Fibroblast of skin of left quadriceps (primary cell): ENCODE data around the gene PACSIN2.
A peak's percentile ranks its signal among the peaks of the same experiment; 100 is the strongest.
"Not testable (repeated sequence)": the region's sequence is repeated elsewhere in the genome, so short reads cannot be mapped to it uniquely, and the experiment has no call there.

ENCODE experiments used
- DNase-seq, 2 experiments: peaks; one replicate each; pipeline ENCODE4 v3.0.0-alpha.2; 2013; ENCODE audit warnings: low read depth in 2 of 2

PACSIN2 gene

DNA sequence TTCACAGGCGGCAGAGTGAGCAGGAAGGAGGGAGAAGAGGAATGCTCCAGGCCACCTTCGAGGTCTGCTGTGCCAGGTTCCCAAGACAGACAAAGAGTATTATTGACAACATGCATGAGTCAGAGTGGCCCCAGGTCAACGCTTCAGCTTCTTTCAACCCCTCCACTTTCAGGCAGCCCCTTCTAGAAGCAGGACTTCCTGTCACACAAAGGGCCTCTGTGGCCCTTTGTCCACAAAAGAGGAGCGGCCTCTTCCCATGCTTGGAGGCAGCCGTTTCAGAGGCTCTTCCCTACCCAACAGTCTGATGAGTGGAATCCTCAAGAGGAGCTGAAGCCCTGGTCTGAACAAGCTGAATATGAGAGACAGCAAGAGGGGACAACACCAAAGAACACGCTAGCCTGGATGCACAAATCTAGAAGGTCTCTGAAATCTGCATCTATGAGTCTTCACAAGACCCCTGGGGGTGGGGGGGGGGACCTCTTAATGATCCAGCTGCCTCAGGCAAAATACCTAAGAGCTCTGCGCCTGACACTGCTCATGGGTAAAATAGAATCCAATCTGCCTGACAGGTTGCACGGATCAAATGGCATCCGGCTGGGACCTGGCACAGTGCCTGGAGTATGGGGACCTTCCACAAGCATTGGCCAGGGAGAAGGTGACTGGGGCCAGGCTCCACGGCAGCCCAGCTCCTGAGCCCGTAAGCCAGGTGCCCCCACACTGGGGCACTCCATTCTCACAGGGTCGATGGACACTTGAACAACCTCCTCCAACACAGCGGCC lies 67.5 kb downstream of the PACSIN2 start:
- no peak for DNase-seq

- DNase-seq, result no peak
These were observed 68.3 kb downstream of the PACSIN2 start for GRCh38 chr22:42946546-42947198.

GRCh38 chr22:42945736-42946135 lies 69.2 kb downstream of the PACSIN2 start:
- no peak for DNase-seq

GRCh38 chr22:42945027-42945426 lies 69.9 kb downstream of the PACSIN2 start:
- DNase-seq, result no peak

- no peak for DNase-seq
These were observed 70.5 kb downstream of the PACSIN2 start for GRCh38 chr22:42944409-42944808.

GRCh38 chr22:42943981-42944380 lies 71.0 kb downstream of the PACSIN2 start:
- no peak for DNase-seq

DNA sequence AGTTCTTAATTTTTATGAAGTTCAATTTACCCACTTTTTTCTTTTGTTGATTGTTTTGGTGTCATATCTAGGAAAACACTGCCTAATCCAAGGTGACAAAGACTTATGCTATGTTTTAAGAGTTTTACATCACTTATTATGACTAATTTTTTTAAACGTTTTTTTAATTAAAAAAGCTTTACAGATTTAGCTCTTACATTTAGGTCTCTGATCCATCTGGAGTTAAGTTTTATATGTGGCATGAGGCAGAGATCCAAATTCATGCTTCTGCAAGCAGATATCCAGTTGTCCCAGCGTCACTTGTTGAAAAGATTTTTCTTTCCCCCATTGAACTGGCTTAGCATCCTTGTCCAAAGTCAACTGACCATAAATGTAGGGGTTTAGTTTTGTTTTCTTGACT lies 72.6 kb downstream of the PACSIN2 start:
- no peak for DNase-seq

GRCh38 chr22:42939941-42940653 lies 74.9 kb downstream of the PACSIN2 start:
- peak; percentile 64 to 67 for DNase-seq

DNA sequence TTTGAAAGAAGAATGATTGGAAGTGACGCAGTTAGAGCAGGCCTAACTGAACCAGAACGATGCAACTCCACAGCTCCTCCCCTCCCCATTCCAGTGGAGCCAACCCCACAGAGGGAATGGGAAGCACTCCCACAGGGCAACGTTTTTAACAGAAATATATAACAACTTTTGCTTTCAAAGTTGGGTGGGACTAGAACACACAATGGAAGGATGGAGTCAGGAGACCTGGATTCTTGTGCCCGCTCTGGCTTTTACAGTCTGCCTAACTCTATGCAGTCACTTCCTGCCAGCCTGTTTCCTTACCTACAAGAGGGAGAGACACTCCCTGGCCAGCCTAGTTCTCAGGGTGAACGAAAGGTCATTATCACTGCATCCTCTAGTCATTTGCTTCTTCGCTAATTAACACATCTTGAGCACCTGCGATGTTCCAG lies 75.5 kb downstream of the PACSIN2 start:
- DNase-seq, result no peak

DNA sequence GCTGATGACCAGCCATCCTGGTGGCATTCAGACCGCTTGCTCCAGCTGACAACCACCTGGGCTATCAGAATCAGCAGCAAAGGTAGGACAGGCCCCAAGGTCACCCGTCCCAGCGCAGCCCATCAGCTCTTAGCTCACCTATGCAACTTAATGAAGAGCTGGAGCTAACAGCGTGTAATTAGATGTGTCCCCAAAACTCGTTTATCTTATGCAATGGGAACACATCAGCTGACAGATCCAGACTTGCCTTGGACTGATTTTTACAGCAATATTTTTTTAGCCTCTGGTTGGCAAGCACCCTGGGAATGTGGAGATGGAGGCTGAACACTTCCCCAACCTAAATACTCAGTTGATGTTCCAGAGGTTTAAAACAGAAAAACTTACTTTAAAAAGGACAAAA lies 76.0 kb downstream of the PACSIN2 start:
- DNase-seq, result no peak

DNA sequence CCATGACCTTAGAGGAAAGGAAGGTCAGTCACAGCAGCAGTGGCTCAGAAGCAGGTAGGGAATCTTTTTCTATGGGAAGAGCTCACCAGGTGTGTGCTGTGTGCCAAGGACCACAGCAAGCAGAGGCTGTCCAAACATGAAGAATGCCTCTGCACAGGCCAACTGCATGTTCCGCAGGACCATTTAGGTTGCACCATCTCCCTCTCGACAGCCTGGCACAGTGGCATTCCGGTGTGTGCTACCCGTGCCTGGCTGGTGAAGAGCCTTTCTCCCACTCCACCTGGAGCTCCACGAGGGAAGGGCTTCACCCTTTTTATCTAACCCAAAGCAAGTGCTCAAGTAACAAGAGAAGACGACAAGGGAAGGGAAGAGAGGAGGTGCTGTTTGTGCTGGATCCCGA lies 76.5 kb downstream of the PACSIN2 start:
- DNase-seq, result no peak

- DNase-seq, result peak in 1 of 2 experiments; percentile 33
These were observed 77.6 kb downstream of the PACSIN2 start for GRCh38 chr22:42937164-42937843.

DNA sequence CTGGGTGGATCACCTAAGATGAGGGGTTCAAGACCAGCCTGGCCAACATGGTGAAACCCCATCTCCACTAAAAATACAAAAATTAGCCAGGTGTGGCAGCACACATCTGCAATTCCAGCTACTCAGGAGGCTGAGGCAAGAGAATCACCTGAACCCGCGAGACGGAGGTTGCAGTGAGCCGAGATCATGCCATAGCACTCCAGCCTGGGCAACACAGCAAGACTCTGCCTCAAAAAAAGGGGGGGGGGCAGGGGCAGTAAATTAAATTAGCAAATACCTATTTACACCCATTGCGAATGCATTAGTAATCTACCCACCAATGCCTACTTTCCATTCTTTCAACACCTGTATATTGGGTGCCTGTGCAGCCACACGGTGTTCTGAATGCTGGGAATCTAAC lies 78.3 kb downstream of the PACSIN2 start:
- not testable (repeated sequence) for DNase-seq

DNA sequence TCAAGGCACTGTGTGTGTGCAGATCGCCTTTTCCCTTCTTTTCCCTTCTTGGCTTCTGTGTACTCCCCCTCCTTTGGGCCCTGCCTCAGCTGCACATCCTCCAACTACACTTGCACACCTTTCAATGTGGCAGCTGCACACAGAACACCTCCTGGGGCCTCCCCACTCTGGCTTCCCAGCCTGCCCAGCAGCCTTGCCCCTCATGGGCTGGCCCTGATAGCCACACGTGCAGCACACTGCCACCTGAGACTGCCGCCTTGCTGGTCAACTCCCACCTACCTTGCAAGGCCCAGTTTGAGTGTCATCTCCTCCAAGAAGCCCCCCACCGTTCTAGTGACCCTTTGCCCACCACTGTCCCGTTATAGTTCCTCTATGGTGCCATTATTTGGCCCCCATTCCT lies 80.6 kb downstream of the PACSIN2 start:
- no peak for DNase-seq

DNA sequence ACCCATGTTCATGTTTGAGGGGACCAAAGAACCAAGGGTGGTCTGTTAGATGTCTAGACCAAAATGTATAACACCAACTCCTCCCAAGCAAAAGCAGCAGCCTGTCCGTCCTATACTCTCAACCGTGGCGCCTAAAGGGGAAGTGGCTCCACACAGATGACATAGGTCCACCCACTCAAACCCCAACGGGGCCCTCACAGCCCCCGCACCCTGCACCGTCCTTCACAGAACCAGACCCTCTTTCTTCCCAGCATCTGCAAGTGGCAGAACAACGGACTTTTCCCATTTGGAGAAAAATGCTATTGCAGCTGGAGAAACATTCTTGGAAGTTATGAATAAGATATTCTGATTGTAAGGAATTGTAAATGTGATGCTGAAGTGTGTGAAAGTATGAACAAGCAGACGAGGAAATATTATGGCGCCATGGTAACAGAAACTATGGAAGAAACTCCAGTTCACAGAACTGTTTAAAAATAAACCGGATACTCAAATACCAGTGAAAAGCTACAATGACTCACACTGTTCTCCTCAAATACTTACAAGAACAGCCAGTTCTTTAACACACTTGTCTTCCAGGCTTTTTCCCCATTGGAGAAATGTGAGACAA lies 81.4 kb downstream of the PACSIN2 start:
- DNase-seq, result peak; percentile 79 to 85

- no peak for DNase-seq
These were observed 82.0 kb downstream of the PACSIN2 start for GRCh38 chr22:42932857-42933484.

- no peak for DNase-seq
These were observed 82.8 kb downstream of the PACSIN2 start for GRCh38 chr22:42932197-42932519.

DNA sequence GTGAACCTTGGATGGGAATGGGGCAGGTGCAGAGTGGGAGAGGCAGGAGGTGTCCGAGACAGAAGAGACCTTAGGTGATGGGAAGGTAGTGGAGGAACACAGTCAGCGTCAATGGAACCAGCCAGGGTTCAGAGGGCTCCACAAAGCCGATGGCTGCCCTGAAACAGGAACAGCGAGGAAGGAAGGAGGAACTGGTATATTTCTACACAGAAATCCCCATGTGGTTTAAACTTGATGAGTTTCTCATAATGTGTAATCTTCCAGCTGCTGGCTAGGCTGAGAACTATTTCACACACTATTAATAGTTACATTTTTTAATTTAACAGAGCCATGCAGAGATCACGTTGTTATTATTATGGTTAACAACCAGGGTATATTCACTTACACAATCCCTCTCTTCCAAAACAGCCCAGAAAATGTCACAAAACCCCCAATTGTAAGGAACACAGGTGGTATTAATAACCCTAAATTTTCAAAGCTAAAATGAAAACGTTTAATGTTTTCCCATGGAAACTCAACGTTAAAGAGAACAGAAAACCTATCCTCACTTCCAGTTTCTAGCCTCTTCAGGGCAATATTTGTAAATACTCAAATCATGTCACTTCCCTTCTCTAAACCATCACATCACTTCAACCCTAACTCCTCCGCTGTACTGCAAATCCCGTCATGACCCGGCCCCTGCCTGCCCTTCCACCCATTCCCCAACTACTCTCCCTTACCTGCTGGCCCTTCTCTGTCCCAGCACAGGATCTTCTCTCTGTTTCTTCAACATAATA lies 83.3 kb downstream of the PACSIN2 start:
- peak; percentile 56 to 60 for DNase-seq

DNA sequence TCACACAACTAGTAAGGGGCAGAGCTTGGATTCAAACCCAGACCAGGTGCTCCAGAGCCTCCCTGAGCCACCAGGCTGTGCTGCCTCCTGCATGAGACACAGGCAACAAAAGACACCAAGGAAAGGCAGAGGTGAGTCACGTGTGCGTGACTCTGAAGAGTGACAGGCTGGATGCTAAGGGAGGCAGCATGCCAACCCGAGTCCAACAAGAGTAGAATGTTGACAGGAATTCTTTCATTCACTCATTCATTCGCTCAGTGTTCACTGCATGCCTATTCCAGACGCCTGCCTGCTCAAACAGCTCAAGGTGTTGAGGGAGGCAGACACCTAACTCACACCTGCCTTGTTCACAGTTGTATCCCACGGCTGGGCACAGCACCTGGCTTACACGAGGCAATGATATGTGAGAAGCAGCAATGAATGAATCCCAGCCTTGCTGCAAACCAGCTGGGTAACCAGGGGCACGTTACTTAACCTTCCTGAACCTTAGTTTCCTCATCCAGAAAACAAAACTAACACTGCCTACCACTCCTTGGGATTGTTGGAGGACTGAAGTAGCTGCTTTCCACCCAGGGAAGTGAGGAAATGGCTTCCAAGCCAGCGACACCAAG lies 84.0 kb downstream of the PACSIN2 start:
- DNase-seq, result no peak

DNA sequence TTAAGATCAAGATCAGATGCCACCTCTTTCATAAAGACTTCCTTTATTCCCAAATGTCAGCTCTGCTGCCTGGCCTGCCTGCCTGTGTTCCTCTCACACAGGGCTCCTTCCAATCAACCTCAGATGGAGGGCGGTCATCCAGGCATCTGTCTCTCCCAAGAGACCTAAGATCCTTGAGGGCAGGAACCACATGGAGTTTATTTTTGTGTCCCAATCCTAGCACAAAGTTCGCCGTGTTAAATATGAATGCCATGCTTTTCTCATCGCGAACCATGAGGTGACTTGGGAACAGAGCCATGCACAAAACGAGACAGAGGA lies 85.2 kb downstream of the PACSIN2 start:
- DNase-seq, result no peak
